ENCODE results near the gene DCAF11. TPM values are rescaled to one million over a fixed set of nuclear protein-coding genes. Genes with fewer than 3 reads are reported as not detected.
A peak's percentile ranks its signal among the peaks of the same experiment; 100 is the strongest.

The DCAF11 gene
- total RNA-seq, 1 donor from 2014 or later, result 75.6 TPM

DNA sequence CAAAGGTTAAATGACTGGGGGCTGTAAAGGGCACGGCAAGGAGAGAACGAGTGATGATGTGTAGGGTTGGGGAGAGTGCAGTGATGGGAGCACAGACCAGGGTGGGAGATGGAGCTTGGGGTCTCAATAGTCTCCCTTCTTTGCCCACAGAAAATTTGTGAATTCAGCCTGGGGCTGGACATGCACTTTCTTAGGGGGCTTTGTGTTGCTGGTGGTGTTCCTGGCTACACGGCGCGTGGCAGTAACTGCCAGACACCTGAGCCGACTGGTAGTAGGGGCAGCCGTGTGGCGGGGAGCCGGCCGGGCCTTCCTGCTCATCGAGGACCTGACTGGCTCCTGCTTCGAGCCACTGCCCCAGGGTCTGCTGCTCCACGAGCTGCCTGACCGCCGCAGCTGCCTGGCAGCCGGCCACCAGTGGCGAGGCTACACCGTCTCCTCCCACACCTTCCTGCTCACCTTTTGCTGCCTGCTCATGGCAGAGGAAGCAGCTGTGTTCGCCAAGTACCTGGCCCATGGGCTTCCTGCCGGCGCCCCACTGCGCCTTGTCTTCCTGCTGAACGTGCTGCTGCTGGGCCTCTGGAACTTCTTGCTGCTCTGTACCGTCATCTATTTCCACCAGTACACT lies 17.6 kb downstream of the DCAF11 start:
- TF ChIP-seq, protein P1, sequence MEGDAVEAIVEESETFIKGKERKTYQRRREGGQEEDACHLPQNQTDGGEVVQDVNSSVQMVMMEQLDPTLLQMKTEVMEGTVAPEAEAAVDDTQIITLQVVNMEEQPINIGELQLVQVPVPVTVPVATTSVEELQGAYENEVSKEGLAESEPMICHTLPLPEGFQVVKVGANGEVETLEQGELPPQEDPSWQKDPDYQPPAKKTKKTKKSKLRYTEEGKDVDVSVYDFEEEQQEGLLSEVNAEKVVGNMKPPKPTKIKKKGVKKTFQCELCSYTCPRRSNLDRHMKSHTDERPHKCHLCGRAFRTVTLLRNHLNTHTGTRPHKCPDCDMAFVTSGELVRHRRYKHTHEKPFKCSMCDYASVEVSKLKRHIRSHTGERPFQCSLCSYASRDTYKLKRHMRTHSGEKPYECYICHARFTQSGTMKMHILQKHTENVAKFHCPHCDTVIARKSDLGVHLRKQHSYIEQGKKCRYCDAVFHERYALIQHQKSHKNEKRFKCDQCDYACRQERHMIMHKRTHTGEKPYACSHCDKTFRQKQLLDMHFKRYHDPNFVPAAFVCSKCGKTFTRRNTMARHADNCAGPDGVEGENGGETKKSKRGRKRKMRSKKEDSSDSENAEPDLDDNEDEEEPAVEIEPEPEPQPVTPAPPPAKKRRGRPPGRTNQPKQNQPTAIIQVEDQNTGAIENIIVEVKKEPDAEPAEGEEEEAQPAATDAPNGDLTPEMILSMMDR (IDR thresholded peaks at IDR 0.05), result no peak
- TF ChIP-seq POLR2A (IDR thresholded peaks at IDR 0.05) (no peak), POLR2AphosphoS5 (IDR thresholded peaks at IDR 0.05; ENCODE audit: insufficient read depth in 1 of 2, low read depth in 1 of 2) (no peak)
- H3K9me3 ChIP-seq, result no peaks in the 10 kb centered on the region
- H3K27ac ChIP-seq, result no peak overlapping the region
- no peaks in the 10 kb centered on the region for H3K36me3 ChIP-seq
- intact Hi-C loops (cut with DNase I), result no loop called here
- H3K4me1 ChIP-seq, result peaks cover 13% of the 10 kb centered on the region
- no peak for DNase-seq (ENCODE audit: extremely low spot score in 2 of 2)
- H3K4me3 ChIP-seq, result no peak overlapping the region
- H3K27me3 ChIP-seq, result no peaks in the 10 kb centered on the region

DNA sequence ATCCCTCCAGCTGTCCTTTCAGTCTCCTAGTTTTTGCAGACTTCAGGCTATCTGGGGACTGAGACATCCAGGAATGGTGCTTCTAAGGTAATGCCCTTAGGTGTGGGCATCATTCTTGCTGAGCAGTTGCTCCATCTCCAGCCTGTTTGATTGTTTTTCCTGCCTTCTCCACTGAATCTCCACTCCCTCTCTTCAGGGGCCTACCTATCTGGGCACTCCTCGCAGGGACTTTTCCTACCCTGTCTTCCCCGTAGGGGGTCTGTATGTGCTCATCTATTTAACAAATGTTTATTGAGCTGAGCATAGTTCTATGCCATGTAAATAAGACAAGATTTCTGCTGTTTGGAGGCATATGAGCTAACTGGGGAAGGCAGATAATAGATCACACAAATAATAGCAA lies 18.4 kb downstream of the DCAF11 start:
- DNase-seq (ENCODE audit: extremely low spot score in 2 of 2), result no peak
- H3K9me3 ChIP-seq, result no peaks in the 10 kb centered on the region
- no peaks in the 10 kb centered on the region for H3K27me3 ChIP-seq
- H3K36me3 ChIP-seq, result peaks cover 0 to 8% of the 10 kb centered on the region in 2 donors
- H3K4me3 ChIP-seq, result no peak overlapping the region
- intact Hi-C loops (cut with DNase I), result no loop called here
- TF ChIP-seq POLR2A (IDR thresholded peaks at IDR 0.05) (no peak), POLR2AphosphoS5 (IDR thresholded peaks at IDR 0.05; ENCODE audit: insufficient read depth in 1 of 2, low read depth in 1 of 2) (no peak)
- TF ChIP-seq, protein P1 (IDR thresholded peaks at IDR 0.05), result no peak
- peaks cover 16% of the 10 kb centered on the region for H3K4me1 ChIP-seq
- H3K27ac ChIP-seq, result no peak overlapping the region

DNA sequence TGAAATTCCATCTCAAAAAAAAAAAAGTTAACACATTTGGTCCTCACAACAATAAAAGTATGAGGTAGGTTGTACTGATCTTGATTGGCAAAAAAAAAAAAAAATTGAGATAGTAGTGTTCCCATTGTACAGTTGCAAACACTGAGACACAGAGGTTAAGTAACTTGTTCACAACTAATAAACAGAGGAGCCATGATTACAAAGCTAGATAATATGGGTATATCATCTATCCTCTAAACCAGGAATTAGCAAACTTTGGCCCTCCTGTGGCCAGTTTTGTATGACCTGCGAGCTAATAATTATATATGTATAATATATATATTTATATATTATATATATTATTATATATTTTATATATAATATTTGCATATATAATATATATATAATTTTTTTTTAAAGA lies 19.2 kb downstream of the DCAF11 start:
- Histone ChIP-seq H3K4me1 (peaks cover 22% of the 10 kb centered on the region), H3K36me3 (peaks cover 0 to 14% of the 10 kb centered on the region in 2 donors), H3K4me3 (no peak overlapping the region), H3K27me3 (no peaks in the 10 kb centered on the region), H3K9me3 (no peaks in the 10 kb centered on the region), H3K27ac (no peak overlapping the region)
- intact Hi-C loops (cut with DNase I), result no loop called here
- TF ChIP-seq, protein P1 (IDR thresholded peaks at IDR 0.05), result no peak
- no peak for TF ChIP-seq POLR2AphosphoS5 (IDR thresholded peaks at IDR 0.05; ENCODE audit: insufficient read depth in 1 of 2, low read depth in 1 of 2)
- TF ChIP-seq POLR2A (IDR thresholded peaks at IDR 0.05), result no peak
- DNase-seq (ENCODE audit: extremely low spot score in 2 of 2), result no peak

DNA sequence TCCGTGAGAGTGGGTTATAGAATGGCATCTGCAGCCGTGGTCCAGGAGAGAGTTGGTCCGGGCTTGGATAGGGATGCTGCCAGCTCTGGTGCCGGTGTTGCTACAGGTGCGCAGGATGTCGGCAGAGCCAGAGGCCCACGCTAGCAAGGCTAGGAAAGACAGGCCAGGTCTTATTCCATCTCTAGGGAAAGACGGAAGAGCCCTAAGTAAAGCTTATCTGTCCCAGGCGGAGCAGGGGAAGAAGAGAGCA lies 20.9 kb downstream of the DCAF11 start:
- peaks cover 0 to 22% of the 10 kb centered on the region in 2 donors for H3K36me3 ChIP-seq
- peak overlapping the region; percentile 85 for H3K27ac ChIP-seq
- intact Hi-C loops (cut with DNase I), result no loop called here
- no peaks in the 10 kb centered on the region for H3K9me3 ChIP-seq
- TF ChIP-seq POLR2AphosphoS5 (IDR thresholded peaks at IDR 0.05; ENCODE audit: insufficient read depth in 1 of 2, low read depth in 1 of 2), result no peak
- TF ChIP-seq POLR2A (IDR thresholded peaks at IDR 0.05), result no peak
- TF ChIP-seq, protein P1 (IDR thresholded peaks at IDR 0.05), result no peak
- no peaks in the 10 kb centered on the region for H3K27me3 ChIP-seq
- peaks cover 39% of the 10 kb centered on the region for H3K4me1 ChIP-seq
- DNase-seq (ENCODE audit: extremely low spot score in 2 of 2), result no peak
- H3K4me3 ChIP-seq, result peak overlapping the region; percentile 68 to 100

DNA sequence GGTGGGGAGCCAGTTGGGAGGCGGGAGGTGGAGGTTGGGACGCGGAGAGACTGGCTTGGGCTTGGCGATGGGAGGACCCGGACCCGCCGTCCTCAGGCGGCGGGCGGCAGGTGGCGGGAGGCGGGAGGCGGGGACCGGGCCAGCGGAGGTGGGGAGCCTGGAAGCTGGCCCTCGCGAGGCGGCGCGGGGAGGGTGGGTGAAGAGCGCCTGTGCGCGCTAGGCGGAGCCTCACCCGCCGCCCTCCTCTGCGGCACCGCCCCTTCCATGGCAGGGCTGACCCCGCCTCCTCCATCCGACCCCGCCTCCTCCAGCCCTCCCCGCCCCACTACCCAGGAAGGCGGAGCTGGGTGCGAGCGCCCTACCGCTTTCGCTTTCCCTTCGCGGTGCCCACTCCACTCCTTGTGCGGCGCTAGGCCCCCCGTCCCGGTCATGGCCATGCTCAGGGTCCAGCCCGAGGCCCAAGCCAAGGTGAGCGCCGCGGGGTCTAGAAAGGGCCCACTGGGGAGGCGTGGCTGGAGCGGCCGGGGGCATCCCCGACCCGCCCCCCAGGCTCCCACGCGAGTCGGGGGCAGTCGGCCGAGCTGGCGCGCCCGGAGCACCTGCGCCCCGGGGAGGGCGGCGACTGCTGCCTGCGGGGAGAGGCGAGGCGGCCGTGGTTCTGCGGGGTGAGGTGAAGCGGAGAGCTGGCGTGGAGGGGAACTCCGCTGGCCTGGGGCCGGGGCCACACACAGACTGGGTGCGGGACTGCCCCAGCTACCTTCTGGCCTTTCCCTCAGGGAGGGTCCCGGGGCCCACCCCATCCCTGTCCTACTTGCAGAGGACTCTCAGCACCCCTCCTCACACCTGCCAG lies 21.5 kb downstream of the DCAF11 start, which contains the start of gene PSME1:
PSME1 (plus strand) TSS at position 361 of the 850 bp plus-strand sequence; CDS start at position 430, 69 bp downstream.
- TF ChIP-seq POLR2A (IDR thresholded peaks at IDR 0.05) (peak in 1 of 2 donors; percentile 68), POLR2AphosphoS5 (IDR thresholded peaks at IDR 0.05; ENCODE audit: insufficient read depth in 1 of 2, low read depth in 1 of 2) (peak; percentile 34 to 85)
- TF ChIP-seq, protein P1 (IDR thresholded peaks at IDR 0.05), result no peak
- no peaks in the 10 kb centered on the region for H3K9me3 ChIP-seq
- H3K27me3 ChIP-seq, result no peaks in the 10 kb centered on the region
- peak within 1 kb of the TSS; percentile 68 to 100 for H3K4me3 ChIP-seq
- H3K27ac ChIP-seq, result peak within 1 kb of the TSS; percentile 85
- H3K36me3 ChIP-seq, result peaks cover 0 to 22% of the 10 kb centered on the region in 2 donors
- DNase-seq (ENCODE audit: extremely low spot score in 2 of 2), result no peak
- intact Hi-C loops (cut with DNase I), result no loop called here
- peaks cover 44% of the 10 kb centered on the region for H3K4me1 ChIP-seq

Data from vagina (tissue), 2 donors.